Left ventricle myocardium inferior (tissue), 1 donor: ENCODE results near the gene OR5AC2. TPM values are rescaled to one million over a fixed set of nuclear protein-coding genes. Genes with fewer than 3 reads are reported as not detected.

Source experiments
- DNase-seq: peaks from one replicate; pipeline ENCODE4 v3.0.0-alpha.2; 2020
- H3K27ac ChIP-seq: fragments of 200-600 bp; replicated peaks from 2 replicates; pipeline ENCODE4 v1.8.0; 2021
- H3K27me3 ChIP-seq: fragments of 200-600 bp; 2 replicates; pipeline ENCODE4 v1.8.0; 2021; ENCODE audit warnings: low read depth
- H3K36me3 ChIP-seq: fragments of 200-600 bp; 2 replicates; pipeline ENCODE4 v1.8.0; 2021
- H3K4me1 ChIP-seq: fragments of 200-600 bp; 2 replicates; pipeline ENCODE4 v1.8.0; 2021
- H3K4me3 ChIP-seq: fragments of 200-600 bp; 2 replicates; pipeline ENCODE4 v1.8.0; 2021; ENCODE audit warnings: mild to moderate bottlenecking, moderate library complexity
- H3K9me3 ChIP-seq: fragments of 200-600 bp; replicated peaks from 2 replicates; pipeline ENCODE4 v1.8.0; 2021
- intact Hi-C: fragments of 100-400 bp; cut with micrococcal nuclease; formaldehyde crosslinking; loops from one replicate; pipeline ENCODE4 v1.11.0; 2022
- total RNA-seq: library from RNA; stranded (reverse); fragmentation: NEBNext Ultra II Directional; extraction: Animal tissue kit (Norgen Biotek cat#: 25700); gene quantifications from one replicate; pipeline ENCODE4 v1.2.1, GENCODE V29; 2021
- TF ChIP-seq, protein P1 (sequence below): fragments of 200-600 bp; IDR thresholded peaks from 2 replicates; pipeline ENCODE4 v1.8.0; 2021; ENCODE audit warnings: antibody characterized with exemption, mild to moderate bottlenecking, borderline replicate concordance
- donor health status: DM: no; HTN: yes; CAD: no; lungs with severe emphysema.

OR5AC2 gene
- total RNA-seq, 1 donor from 2014 or later: not detected

DNA sequence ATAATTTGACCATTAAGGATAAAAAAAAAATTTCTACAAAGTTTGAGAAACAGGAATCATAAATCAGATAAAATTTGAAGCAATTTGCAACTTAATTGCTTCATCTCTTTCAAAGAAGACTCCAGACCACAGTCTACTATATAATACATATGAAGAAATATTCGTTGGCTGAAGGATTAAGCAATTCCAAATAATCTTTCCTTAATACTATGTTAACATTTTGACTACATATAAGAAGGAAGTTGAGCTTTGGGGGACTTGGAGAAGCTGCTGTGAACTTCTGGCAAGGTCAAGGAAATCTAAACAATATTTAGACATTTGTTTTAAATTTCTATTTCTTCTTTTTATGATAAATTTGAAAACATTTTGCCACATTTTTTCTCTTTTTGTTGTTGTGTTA lies 38.4 kb upstream of the OR5AC2 start:
- intact Hi-C loops: no loop called here
- no peaks in the 10 kb centered on the region for H3K9me3 ChIP-seq
- DNase-seq: no peak
- H3K27me3 ChIP-seq: no peaks in the 10 kb centered on the region
- H3K4me1 ChIP-seq: no peaks in the 10 kb centered on the region
- H3K4me3 ChIP-seq: no peak overlapping the region
- TF ChIP-seq, protein P1, sequence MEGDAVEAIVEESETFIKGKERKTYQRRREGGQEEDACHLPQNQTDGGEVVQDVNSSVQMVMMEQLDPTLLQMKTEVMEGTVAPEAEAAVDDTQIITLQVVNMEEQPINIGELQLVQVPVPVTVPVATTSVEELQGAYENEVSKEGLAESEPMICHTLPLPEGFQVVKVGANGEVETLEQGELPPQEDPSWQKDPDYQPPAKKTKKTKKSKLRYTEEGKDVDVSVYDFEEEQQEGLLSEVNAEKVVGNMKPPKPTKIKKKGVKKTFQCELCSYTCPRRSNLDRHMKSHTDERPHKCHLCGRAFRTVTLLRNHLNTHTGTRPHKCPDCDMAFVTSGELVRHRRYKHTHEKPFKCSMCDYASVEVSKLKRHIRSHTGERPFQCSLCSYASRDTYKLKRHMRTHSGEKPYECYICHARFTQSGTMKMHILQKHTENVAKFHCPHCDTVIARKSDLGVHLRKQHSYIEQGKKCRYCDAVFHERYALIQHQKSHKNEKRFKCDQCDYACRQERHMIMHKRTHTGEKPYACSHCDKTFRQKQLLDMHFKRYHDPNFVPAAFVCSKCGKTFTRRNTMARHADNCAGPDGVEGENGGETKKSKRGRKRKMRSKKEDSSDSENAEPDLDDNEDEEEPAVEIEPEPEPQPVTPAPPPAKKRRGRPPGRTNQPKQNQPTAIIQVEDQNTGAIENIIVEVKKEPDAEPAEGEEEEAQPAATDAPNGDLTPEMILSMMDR: no peak
- no peak overlapping the region for H3K27ac ChIP-seq
- no peaks in the 10 kb centered on the region for H3K36me3 ChIP-seq

- H3K27me3 ChIP-seq: no peaks in the 10 kb centered on the region
- intact Hi-C loops: no loop called here
- H3K4me1 ChIP-seq: no peaks in the 10 kb centered on the region
- no peaks in the 10 kb centered on the region for H3K36me3 ChIP-seq
- no peak overlapping the region for H3K4me3 ChIP-seq
- H3K9me3 ChIP-seq: no peaks in the 10 kb centered on the region
- DNase-seq: no peak
- TF ChIP-seq, protein P1: no peak
- H3K27ac ChIP-seq: no peak overlapping the region
Observed at GRCh38 chr3:98049271-98049670, 37.7 kb upstream of the OR5AC2 start.

DNA sequence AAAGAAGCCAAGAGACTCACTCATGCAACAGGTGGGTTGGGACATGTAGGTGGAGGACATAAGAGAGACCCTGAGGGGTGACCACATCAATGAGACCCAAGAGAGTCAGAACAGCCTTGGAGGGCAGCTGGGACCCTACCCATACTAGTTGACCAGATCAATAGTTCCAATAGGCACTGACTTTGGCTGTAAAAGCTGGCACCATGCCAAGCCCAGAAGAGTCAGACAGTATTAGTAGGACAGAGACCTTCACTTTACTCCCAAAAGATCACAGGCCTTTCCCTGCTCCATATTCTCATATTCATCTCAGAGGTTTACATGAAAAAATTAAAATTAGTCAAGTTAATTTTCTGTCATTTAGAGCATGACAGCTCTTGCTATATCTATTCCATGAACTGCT lies 30.9 kb upstream of the OR5AC2 start:
- Histone ChIP-seq H3K9me3 (no peaks in the 10 kb centered on the region), H3K27me3 (no peaks in the 10 kb centered on the region), H3K4me1 (no peaks in the 10 kb centered on the region), H3K4me3 (no peak overlapping the region), H3K27ac (no peak overlapping the region), H3K36me3 (no peaks in the 10 kb centered on the region)
- TF ChIP-seq, protein P1: no peak
- intact Hi-C loops: no loop called here
- no peak for DNase-seq

DNA sequence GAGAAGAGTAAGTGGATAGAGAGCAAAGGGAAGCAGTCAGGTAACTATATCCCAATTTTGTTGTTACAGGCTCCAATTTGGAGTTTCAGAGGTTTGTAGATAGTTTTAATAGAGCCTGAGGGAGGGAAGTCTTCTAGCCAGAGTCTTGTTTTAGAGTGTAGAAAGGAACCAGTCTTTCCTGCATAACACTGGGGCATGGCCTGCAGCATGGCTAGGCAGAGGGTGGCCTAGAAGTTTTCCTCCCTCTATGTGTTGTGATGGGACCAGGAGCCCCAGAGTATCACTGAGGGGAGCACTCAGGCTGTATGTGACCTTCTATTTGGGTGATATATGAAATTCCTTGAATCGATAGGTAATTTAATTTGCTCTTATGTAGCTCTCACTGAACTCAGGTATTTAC lies 29.3 kb upstream of the OR5AC2 start:
- no peaks in the 10 kb centered on the region for H3K4me1 ChIP-seq
- intact Hi-C loops: no loop called here
- DNase-seq: no peak
- H3K9me3 ChIP-seq: no peaks in the 10 kb centered on the region
- no peak overlapping the region for H3K27ac ChIP-seq
- TF ChIP-seq, protein P1: no peak
- H3K4me3 ChIP-seq: no peak overlapping the region
- no peaks in the 10 kb centered on the region for H3K36me3 ChIP-seq
- H3K27me3 ChIP-seq: no peaks in the 10 kb centered on the region

- H3K4me3 ChIP-seq: no peak overlapping the region
- TF ChIP-seq, protein P1: no peak
- H3K27ac ChIP-seq: no peak overlapping the region
- intact Hi-C loops: no loop called here
- no peaks in the 10 kb centered on the region for H3K27me3 ChIP-seq
- H3K9me3 ChIP-seq: no peaks in the 10 kb centered on the region
- no peak for DNase-seq
- H3K4me1 ChIP-seq: no peaks in the 10 kb centered on the region
- H3K36me3 ChIP-seq: no peaks in the 10 kb centered on the region
Observed at GRCh38 chr3:98058244-98058960, 28.6 kb upstream of the OR5AC2 start.
